T-helper 1 cell (primary cell): ENCODE results near the gene TNRC6B.
A peak's percentile ranks its signal among the peaks of the same experiment; 100 is the strongest.
"Not testable (repeated sequence)": the region's sequence is repeated elsewhere in the genome, so short reads cannot be mapped to it uniquely, and the experiment has no call there.

ENCODE experiments used
- DNase-seq, 5 donors: peaks; one replicate each; pipeline ENCODE4 v3.0.0-alpha.2; 2012 to 2020

TNRC6B gene

DNA sequence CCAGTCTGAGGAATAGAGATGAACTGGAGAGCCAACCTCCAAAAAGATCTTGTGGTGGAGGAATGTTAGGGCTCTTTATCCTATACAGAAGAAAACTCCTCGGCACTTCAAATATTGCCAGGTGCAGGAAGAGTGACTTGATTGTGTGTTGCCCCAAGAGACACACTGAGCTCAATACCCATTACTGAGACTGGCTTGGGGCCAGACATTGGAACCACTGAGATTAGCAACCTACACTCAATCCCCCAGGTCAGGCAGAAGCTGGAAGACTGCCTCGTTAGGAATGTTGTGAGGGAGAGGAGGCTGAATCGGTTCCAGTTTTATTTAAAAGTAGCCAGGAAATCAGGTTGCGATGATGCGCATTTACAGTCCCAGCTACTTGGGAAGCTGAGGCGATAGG is 190.3 kb downstream of the TNRC6B start:
- DNase-seq, result no peak

DNA sequence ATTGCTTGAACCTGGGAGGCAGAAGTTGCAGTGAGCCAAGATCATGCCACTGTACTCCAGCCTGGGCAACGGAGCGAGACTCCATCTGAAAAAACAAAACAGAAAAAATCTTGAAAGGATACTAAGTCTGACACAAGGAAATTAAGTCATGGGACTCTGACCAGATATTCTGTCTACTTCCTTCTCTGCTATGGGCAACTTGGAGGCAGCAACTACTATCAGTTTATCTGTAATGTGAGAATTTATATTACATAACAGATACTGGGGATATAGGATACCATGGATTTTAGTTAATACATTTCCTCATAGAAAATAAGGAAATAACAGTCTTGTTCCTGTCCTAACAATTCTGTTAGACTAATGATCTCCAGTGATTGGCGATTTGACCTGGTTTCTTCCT is 191.1 kb downstream of the TNRC6B start:
- DNase-seq, result no peak

DNA sequence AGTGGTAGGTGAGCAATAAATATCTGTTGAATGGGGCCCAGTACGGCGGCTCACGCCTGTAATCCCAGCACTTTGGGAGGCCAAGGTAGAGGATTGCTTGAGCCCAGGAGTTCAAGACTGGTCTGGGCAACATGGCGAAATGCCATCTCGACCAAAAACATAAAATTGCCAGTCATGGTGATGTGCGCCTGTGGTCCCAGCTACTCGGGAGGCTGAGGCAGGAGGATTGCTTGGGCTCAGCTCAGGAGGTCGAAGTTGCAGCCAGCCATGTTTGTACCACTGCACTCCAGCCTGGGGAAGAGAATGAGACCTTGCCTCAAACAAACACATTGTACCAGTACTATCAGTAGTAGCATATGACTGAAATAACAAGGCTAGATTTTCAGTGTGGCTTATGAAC is 196.8 kb downstream of the TNRC6B start:
- DNase-seq, result no peak

DNA sequence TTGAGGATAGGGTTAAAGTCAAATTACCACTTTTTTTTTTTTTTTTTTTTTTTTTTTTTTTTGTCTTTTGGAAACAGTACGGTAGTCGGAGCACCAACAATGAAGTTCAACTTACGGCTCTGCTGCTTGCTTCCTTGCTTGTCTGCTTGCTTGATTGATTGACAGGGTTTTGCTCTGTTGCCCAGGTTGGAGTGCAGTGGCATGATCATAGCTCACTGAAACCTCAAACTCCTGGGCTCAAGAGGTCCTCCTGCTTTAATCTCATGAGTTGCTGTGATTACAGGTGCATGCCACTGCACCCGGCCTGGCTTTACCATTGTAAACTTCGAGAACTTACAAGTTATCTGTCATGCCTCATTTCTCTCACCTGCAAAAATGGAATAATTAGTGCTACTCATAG is 198.4 kb downstream of the TNRC6B start:
- no peak for DNase-seq

DNA sequence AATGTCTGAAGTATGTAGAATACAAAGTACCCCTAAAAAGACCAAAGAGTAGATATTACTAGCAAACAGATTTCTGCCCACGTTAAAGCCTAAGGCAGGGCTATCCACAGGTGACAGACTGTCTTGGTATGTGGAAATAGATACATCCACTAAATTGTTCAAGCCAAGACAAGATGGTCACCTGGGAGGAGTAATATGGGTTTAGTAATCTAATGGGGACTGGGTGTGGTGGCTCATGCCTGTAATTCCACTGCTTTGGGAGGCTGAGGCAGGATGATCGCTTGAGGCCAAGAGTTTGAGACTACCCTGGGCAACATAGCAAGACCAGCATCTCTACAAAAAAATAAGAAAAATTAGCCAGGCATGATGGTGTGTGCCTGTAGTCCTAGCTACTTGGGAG is 200.2 kb downstream of the TNRC6B start:
- no peak for DNase-seq

DNA sequence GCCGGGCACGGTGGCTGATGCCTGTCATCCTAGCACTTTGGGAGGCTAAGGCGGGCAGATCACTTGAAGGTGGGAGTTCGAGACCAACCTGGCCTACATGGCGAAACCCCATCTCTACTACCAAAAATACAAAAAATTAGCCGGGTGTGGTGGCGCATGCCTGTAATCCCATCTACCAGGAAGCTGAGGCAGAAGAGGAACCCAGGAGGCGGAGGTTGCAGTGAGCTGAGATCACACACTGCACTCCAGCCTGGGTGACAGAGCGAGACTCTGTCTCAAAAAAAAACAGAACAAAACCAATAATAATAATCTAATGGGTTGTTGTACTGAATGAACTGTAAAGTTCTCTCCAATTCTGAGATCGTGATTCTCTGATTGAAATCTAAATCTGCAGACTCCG is 200.7 kb downstream of the TNRC6B start:
- not testable (repeated sequence) for DNase-seq

DNA sequence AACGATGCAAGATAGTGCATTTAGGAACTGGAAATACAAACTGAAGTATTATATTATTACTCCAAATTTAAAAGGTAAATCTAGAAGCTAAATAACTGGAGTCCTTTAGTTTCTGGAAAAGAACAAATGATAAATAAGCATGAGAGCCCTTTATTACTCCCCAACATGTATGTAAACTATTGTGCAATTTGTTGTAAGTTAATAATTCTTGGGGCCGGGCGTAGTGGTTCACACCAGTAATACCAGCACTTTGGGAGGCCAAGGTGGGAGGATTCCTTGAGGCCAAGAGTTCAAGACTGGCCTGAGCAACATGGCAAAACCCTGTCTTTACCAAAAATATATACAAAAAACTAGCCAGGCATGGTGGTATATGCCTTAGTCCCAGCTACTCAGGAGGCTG is 203.7 kb downstream of the TNRC6B start:
- no peak for DNase-seq

DNA sequence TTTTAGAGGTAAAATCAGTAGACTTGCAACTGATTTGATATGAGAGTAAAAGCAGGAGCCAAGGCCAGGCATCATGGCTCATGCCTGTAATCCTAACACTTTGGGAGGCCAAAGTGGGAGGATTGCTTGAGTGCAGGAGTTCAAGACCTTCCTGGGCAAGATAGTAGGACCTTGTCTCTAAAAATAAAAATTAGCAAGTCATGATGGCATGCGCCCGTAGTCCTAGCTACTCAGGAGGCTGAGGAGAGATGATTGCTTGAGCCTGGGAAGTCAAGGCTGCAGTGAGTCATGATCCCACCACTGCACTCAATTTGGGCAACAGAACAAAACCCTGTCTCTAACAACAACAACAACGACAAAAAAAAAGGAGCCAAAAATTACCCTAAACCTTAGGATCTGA is 206.2 kb downstream of the TNRC6B start:
- DNase-seq, result no peak

DNA sequence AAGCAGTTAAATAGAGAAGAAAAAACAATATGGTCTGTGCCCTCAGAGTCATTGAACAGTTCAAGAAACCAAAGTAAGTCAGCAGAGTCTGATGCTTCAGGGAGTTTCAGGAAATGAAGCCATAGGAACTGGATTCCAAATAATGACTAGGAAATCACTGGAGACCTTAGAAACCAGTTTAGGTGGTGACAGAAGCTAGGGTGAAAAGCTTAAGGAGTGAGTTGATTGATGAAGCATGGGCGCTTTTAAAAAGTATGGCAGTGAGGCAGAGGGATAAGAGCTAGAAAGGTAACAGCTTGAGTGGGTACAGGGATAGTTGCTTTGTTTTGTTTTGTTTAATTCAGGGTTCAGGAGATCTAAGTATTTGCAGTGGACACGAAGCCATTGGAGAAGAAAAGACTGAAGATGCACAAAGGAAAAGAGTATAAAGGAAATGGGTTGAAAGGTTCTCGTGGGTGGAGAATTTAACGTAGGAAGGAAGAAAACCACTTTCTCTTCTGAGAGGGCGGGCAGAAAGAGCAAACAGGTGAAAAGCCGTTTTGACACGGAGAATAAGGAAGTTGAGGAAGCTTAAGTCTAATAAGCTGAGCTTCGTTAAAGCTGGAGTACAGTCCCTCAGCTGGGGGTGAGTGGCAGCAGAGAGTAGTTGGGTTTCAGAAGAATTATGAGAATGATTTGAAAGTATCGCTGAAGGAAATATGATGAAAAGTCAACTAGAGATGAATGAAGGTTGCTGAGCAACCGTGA is 207.5 kb downstream of the TNRC6B start:
- peak in 2 of 5 donors; percentile 34 to 46 for DNase-seq
